WTC11 (cell line): Measurements from ENCODE around the gene GALNT11.

Source experiments
- SMAD3 ChIP-seq: sonication (generic); formaldehyde crosslinking; IDR thresholded peaks from 2 replicates; pipeline ENCODE4 v1.8.0; 2022; ENCODE audit warnings: missing genetic modification reagents, mild to moderate bottlenecking, borderline replicate concordance
- ZNF121 ChIP-seq: sonication (generic); formaldehyde crosslinking; IDR thresholded peaks from 2 replicates; pipeline ENCODE4 v1.8.0; 2023; ENCODE audit warnings: missing genetic modification reagents
- TF ChIP-seq, protein P1 (sequence below): sonication (generic); formaldehyde crosslinking; IDR thresholded peaks from 2 replicates; pipeline ENCODE4 v1.8.0; 2023; ENCODE audit warnings: mild to moderate bottlenecking, missing genetic modification reagents

DNA sequence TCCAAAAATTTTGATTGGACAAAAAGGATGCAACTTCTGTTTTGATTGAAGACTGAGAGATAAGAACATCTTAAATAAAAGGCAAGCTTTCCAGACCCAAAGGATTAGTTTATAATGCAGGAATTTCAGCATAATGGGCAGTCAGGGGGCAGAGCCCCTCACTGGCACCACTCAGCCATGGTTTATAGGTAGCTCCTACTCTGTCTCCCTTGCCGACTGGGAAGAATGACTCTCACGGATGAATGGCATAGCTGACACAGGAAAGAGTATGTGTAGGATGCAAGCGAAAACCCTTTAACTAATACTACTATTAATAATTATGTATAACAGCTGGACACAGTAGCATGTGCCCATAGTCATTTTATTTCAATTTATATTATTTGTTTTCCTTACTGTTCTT is 53.3 kb downstream of the GALNT11 start:
- TF ChIP-seq, protein P1, sequence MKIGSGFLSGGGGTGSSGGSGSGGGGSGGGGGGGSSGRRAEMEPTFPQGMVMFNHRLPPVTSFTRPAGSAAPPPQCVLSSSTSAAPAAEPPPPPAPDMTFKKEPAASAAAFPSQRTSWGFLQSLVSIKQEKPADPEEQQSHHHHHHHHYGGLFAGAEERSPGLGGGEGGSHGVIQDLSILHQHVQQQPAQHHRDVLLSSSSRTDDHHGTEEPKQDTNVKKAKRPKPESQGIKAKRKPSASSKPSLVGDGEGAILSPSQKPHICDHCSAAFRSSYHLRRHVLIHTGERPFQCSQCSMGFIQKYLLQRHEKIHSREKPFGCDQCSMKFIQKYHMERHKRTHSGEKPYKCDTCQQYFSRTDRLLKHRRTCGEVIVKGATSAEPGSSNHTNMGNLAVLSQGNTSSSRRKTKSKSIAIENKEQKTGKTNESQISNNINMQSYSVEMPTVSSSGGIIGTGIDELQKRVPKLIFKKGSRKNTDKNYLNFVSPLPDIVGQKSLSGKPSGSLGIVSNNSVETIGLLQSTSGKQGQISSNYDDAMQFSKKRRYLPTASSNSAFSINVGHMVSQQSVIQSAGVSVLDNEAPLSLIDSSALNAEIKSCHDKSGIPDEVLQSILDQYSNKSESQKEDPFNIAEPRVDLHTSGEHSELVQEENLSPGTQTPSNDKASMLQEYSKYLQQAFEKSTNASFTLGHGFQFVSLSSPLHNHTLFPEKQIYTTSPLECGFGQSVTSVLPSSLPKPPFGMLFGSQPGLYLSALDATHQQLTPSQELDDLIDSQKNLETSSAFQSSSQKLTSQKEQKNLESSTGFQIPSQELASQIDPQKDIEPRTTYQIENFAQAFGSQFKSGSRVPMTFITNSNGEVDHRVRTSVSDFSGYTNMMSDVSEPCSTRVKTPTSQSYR = no peak
- TF ChIP-seq ZNF121 (CRISPR knock-in tag) (no peak), SMAD3 (CRISPR knock-in tag) (no peak)
